HG02678 (cell line): Measurements from ENCODE around the gene MBL2.

Source experiments
- ATAC-seq: cut with Tn5 transposase; IDR thresholded peaks from one replicate; pipeline ENCODE4 v1.9.1; 2021; ENCODE audit warnings: mild to moderate bottlenecking, moderate library complexity; ENCODE audit not compliant: unreplicated experiment

MBL2 gene

GRCh38 chr10:52772623-52773022, at the start of gene MBL2:
TSS of gene MBL2 (minus strand) at chr10:52772784. CDS start at chr10:52771635, 1,149 bp downstream.
- ATAC-seq = no peak

GRCh38 chr10:52820309-52820708, 47.7 kb upstream of the MBL2 start:
- no peak for ATAC-seq

GRCh38 chr10:52818019-52818418, 45.4 kb upstream of the MBL2 start:
- peak; percentile 89 for ATAC-seq

- ATAC-seq = peak; percentile 39
Measured at GRCh38 chr10:52814506-52814905, 41.9 kb upstream of the MBL2 start.

- ATAC-seq = no peak
Measured at GRCh38 chr10:52811776-52812175, 39.2 kb upstream of the MBL2 start.

- no peak for ATAC-seq
Measured at GRCh38 chr10:52810761-52811160, 38.2 kb upstream of the MBL2 start.

GRCh38 chr10:52807803-52808202, 35.2 kb upstream of the MBL2 start:
- ATAC-seq = no peak

- ATAC-seq = no peak
Measured at GRCh38 chr10:52805414-52806285, 33.1 kb upstream of the MBL2 start.

GRCh38 chr10:52801947-52802346, 29.4 kb upstream of the MBL2 start:
- no peak for ATAC-seq

GRCh38 chr10:52786098-52786497, 13.5 kb upstream of the MBL2 start:
- ATAC-seq = no peak

GRCh38 chr10:52785418-52785817, 12.8 kb upstream of the MBL2 start:
- no peak for ATAC-seq

GRCh38 chr10:52783726-52784125, 11.1 kb upstream of the MBL2 start:
- ATAC-seq = no peak

- no peak for ATAC-seq
Measured at GRCh38 chr10:52782554-52782953, 10.0 kb upstream of the MBL2 start.

- ATAC-seq = peak; percentile 9
Measured at GRCh38 chr10:52780391-52781155, 8.0 kb upstream of the MBL2 start.

GRCh38 chr10:52779541-52780390, 7.2 kb upstream of the MBL2 start:
- ATAC-seq = peak; percentile 91

- no peak for ATAC-seq
Measured at GRCh38 chr10:52778511-52779392, 6.2 kb upstream of the MBL2 start.

- no peak for ATAC-seq
Measured at GRCh38 chr10:52777414-52777813, 4.8 kb upstream of the MBL2 start.

GRCh38 chr10:52776471-52776903, 3.9 kb upstream of the MBL2 start:
- ATAC-seq = no peak

GRCh38 chr10:52775132-52775647, 2.6 kb upstream of the MBL2 start:
- no peak for ATAC-seq

- no peak for ATAC-seq
Measured at GRCh38 chr10:52774600-52775106, 2.1 kb upstream of the MBL2 start.
